GM18508 (cell line): ENCODE data around the gene MYT1.

Experiments
- ATAC-seq: cut with Tn5 transposase; IDR thresholded peaks from one replicate; pipeline ENCODE4 v1.9.1; 2021; ENCODE audit warnings: moderate number of reproducible peaks; ENCODE audit not compliant: insufficient read depth, unreplicated experiment

MYT1 gene

GRCh38 chr20:64211874-64212658 is 47.8 kb downstream of the MYT1 start:
- no peak for ATAC-seq

- no peak for ATAC-seq
Observed at GRCh38 chr20:64212755-64213154, 48.5 kb downstream of the MYT1 start.

- ATAC-seq = no peak
Observed at GRCh38 chr20:64214113-64214512, 49.9 kb downstream of the MYT1 start.

GRCh38 chr20:64214952-64215351 is 50.7 kb downstream of the MYT1 start:
- ATAC-seq = no peak

- ATAC-seq = no peak
Observed at GRCh38 chr20:64216036-64216435, 51.8 kb downstream of the MYT1 start.

GRCh38 chr20:64216910-64217309 is 52.7 kb downstream of the MYT1 start:
- no peak for ATAC-seq

- no peak for ATAC-seq
Observed at GRCh38 chr20:64217539-64218221, 53.4 kb downstream of the MYT1 start.

- ATAC-seq = no peak
Observed at GRCh38 chr20:64219202-64219601, 55.0 kb downstream of the MYT1 start.

GRCh38 chr20:64219730-64220129 is 55.5 kb downstream of the MYT1 start:
- ATAC-seq = no peak

GRCh38 chr20:64220420-64220819 is 56.2 kb downstream of the MYT1 start:
- ATAC-seq = no peak

- no peak for ATAC-seq
Observed at GRCh38 chr20:64220891-64221527, 56.8 kb downstream of the MYT1 start.

GRCh38 chr20:64222291-64222735 is 58.1 kb downstream of the MYT1 start:
- ATAC-seq = no peak

GRCh38 chr20:64222851-64223525 is 58.7 kb downstream of the MYT1 start:
- no peak for ATAC-seq

GRCh38 chr20:64223526-64224067 is 59.3 kb downstream of the MYT1 start:
- no peak for ATAC-seq

GRCh38 chr20:64224351-64225170 is 60.3 kb downstream of the MYT1 start:
- ATAC-seq = no peak

- ATAC-seq = no peak
Observed at GRCh38 chr20:64225171-64225595, 60.9 kb downstream of the MYT1 start.

- no peak for ATAC-seq
Observed at GRCh38 chr20:64225828-64226598, 61.8 kb downstream of the MYT1 start.

GRCh38 chr20:64226686-64227580 is 62.7 kb downstream of the MYT1 start:
- ATAC-seq = no peak
